Gastroesophageal sphincter (tissue), 4 donors: Measurements from ENCODE around the gene GRIK2. TPM values are rescaled to one million over a fixed set of nuclear protein-coding genes. Genes with fewer than 3 reads are reported as not detected.

ENCODE experiments used
- ATAC-seq: fragments of 150-250 bp; one replicate; pipeline ENCODE4 v1.9.1; 2016; ENCODE audit warnings: mild to moderate bottlenecking, moderate library complexity
- H3K27ac ChIP-seq, 4 donors: fragments of 200-600 bp; sonication (generic) in 3 of 4; 1 replicate in 3 of 4; 2 replicates in 1 of 4; pipeline ENCODE4 v1.5.1; 2016 to 2019
- H3K27me3 ChIP-seq: fragments of 200-600 bp; sonication (generic); one replicate; pipeline ENCODE4 v1.5.1; 2019
- H3K36me3 ChIP-seq, 2 donors: fragments of 200-600 bp; sonication (generic); one replicate each; pipeline ENCODE4 v1.5.1; 2019; ENCODE audit warnings: control low read depth in 1 of 2
- H3K4me1 ChIP-seq, 3 donors: fragments of 200-600 bp; sonication (generic); 1 replicate in 2 of 3; 2 replicates in 1 of 3; pipeline ENCODE4 v1.5.1; 2016 to 2019; ENCODE audit warnings: control low read depth in 2 of 3
- H3K4me3 ChIP-seq, 2 donors: fragments of 200-600 bp; sonication (generic); one replicate each; pipeline ENCODE4 v1.5.1; 2019; ENCODE audit warnings: mild to moderate bottlenecking in 1 of 2, moderate library complexity in 1 of 2
- H3K9me3 ChIP-seq, 3 donors: fragments of 200-600 bp; sonication (generic); one replicate each; pipeline ENCODE4 v1.5.1; 2017 to 2019; ENCODE audit warnings: control low read depth in 2 of 3
- EP300 ChIP-seq: sonication (generic); formaldehyde crosslinking; IDR thresholded peaks from one replicate; pipeline ENCODE4 v1.6.1; 2017; ENCODE audit warnings: antibody characterized with exemption, mild to moderate bottlenecking
- POLR2A ChIP-seq, 2 donors: fragments of 450-650 bp; IDR thresholded peaks; one replicate each; pipeline ENCODE4 v1.6.1; 2017; ENCODE audit warnings: antibody characterized with exemption in 2 of 2, mild to moderate bottlenecking in 2 of 2, moderate library complexity in 1 of 2
- POLR2AphosphoS5 ChIP-seq: sonication (generic); formaldehyde crosslinking; IDR thresholded peaks from one replicate; pipeline ENCODE4 v1.6.1; 2017; ENCODE audit warnings: antibody characterized with exemption
- WGBS, 2 donors: methylation state at CpG; one replicate each; pipeline ENCODE4 v1.1.5; 2018; ENCODE audit warnings: low coverage in 1 of 2; 5-methylcytosine and 5-hydroxymethylcytosine counted together
- total RNA-seq, 4 donors: library from RNA; depleted of rRNA; stranded (reverse); fragments of >200 nt; gene quantifications; one replicate each; pipeline ENCODE4 v1.1.0, GENCODE V29; 2016
- TF ChIP-seq, protein P1 (sequence below), 4 experiments: fragments of 200-600 bp in 2 of 4; fragments of 450-650 bp in 2 of 4; sonication (generic) in 1 of 4; IDR thresholded peaks; one replicate each; pipeline ENCODE4 v1.5.1; 2017 to 2019; ENCODE audit warnings: antibody characterized with exemption in 4 of 4, mild to moderate bottlenecking in 2 of 4, moderate library complexity in 2 of 4

GRIK2 gene
- total RNA-seq, 4 donors from 2014 or later, result 0.82 to 2.2 (median 1.0) TPM

GRCh38 chr6:102115911-102116310, 722.4 kb downstream of the GRIK2 start:
- no peak for TF ChIP-seq EP300
- TF ChIP-seq POLR2AphosphoS5, result no peak
- no peak overlapping the region for H3K4me3 ChIP-seq
- no peaks in the 10 kb centered on the region for H3K4me1 ChIP-seq
- no peak for ATAC-seq
- no peak overlapping the region for H3K27ac ChIP-seq
- 81 to 83% methylated on average over 1 of the region's 1 CpG for WGBS, 2 donors
- H3K36me3 ChIP-seq, result no peaks in the 10 kb centered on the region
- H3K9me3 ChIP-seq, result peaks cover 0 to 4% (median 0%) of the 10 kb centered on the region in 3 donors
- no peaks in the 10 kb centered on the region for H3K27me3 ChIP-seq

DNA sequence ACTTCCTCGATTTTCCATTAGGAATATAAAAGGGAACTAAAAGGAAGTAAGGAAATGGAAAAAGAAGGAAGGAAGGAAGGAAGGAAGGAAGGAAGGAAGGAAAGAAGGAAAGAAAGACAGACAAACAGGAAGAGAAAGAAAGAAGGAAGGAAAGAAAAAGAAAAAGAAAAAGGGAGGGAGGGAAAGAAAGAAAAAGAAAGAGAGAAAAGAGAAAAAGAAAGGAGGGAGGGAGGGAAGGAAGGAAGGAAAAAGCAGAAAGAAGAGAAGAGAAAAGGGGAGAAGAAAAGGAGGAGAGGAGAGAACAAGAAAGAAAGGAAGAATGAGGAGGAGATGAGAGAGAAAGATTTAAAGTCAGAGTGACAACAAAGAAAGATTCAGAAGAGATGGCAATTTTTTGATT, 724.5 kb downstream of the GRIK2 start:
- TF ChIP-seq EP300 (no peak), POLR2AphosphoS5 (no peak), POLR2A (IDR thresholded peaks at IDR 0.05) (no peak)
- TF ChIP-seq, protein P1, sequence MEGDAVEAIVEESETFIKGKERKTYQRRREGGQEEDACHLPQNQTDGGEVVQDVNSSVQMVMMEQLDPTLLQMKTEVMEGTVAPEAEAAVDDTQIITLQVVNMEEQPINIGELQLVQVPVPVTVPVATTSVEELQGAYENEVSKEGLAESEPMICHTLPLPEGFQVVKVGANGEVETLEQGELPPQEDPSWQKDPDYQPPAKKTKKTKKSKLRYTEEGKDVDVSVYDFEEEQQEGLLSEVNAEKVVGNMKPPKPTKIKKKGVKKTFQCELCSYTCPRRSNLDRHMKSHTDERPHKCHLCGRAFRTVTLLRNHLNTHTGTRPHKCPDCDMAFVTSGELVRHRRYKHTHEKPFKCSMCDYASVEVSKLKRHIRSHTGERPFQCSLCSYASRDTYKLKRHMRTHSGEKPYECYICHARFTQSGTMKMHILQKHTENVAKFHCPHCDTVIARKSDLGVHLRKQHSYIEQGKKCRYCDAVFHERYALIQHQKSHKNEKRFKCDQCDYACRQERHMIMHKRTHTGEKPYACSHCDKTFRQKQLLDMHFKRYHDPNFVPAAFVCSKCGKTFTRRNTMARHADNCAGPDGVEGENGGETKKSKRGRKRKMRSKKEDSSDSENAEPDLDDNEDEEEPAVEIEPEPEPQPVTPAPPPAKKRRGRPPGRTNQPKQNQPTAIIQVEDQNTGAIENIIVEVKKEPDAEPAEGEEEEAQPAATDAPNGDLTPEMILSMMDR (IDR thresholded peaks at IDR 0.05), result no peak
- Histone ChIP-seq H3K9me3 (peaks cover 0 to 4% (median 0%) of the 10 kb centered on the region in 3 donors), H3K27me3 (no peaks in the 10 kb centered on the region), H3K27ac (no peak overlapping the region), H3K36me3 (no peaks in the 10 kb centered on the region), H3K4me3 (no peak overlapping the region), H3K4me1 (no peaks in the 10 kb centered on the region)
- 87 to 100% methylated on average over 1 of the region's 1 CpG for WGBS, 2 donors
- no peak for ATAC-seq
